Esophagus squamous epithelium (tissue), 4 donors: Measurements from ENCODE around the gene RPTOR.

ENCODE experiments used
- POLR2A ChIP-seq, 4 donors: fragments of 450-650 bp; IDR thresholded peaks; one replicate each; pipeline ENCODE4 v1.6.1; 2017; ENCODE audit warnings: antibody characterized with exemption in 4 of 4, mild to moderate bottlenecking in 4 of 4, moderate library complexity in 3 of 4
- TF ChIP-seq, protein P1 (sequence below), 6 experiments: fragments of 450-650 bp in 4 of 6; fragments of 200-600 bp in 2 of 6; sonication (generic) in 2 of 6; IDR thresholded peaks; one replicate each; pipeline ENCODE4 v1.5.1; 2016 to 2019; ENCODE audit warnings: antibody characterized with exemption in 6 of 6, mild to moderate bottlenecking in 4 of 6, moderate library complexity in 4 of 6

DNA sequence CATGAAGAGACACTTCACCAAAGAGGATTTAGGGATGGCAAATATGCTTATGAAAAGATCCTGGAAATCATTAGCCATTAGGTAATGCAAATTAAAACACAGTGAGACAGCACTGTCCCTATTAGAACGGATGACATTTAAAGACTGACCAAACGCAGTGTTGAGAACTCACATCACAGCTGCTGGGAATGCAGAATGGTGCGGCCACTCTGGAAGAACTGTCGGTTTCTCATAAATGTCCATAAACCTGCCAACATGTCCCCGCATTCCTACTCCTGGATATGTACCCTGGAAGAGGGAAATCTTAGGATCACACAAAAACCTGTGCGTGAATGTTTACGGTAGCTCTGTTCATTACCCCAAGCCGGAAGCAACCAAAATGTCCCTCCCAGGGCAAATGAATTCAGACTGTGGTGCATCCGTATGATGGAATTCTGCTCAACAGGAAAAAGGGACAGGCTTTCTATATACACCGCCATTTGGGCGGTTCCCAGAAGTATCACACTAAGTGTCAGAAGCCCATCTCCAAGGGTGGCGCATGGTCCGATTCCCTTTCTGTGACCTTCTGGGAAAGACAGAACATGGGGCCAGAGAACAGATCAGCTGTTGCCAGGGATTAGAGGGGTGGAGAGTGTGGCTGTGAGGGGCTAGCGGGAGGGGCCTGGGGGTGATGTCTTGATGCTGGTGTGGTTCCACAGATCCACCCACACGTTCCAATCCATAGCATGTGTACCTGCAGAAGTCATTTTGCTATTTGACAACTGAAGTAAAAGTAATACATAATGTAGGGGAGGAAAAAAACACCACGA lies 249.8 kb downstream of the RPTOR start:
- TF ChIP-seq, protein P1, sequence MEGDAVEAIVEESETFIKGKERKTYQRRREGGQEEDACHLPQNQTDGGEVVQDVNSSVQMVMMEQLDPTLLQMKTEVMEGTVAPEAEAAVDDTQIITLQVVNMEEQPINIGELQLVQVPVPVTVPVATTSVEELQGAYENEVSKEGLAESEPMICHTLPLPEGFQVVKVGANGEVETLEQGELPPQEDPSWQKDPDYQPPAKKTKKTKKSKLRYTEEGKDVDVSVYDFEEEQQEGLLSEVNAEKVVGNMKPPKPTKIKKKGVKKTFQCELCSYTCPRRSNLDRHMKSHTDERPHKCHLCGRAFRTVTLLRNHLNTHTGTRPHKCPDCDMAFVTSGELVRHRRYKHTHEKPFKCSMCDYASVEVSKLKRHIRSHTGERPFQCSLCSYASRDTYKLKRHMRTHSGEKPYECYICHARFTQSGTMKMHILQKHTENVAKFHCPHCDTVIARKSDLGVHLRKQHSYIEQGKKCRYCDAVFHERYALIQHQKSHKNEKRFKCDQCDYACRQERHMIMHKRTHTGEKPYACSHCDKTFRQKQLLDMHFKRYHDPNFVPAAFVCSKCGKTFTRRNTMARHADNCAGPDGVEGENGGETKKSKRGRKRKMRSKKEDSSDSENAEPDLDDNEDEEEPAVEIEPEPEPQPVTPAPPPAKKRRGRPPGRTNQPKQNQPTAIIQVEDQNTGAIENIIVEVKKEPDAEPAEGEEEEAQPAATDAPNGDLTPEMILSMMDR (IDR thresholded peaks at IDR 0.05): no peak
- TF ChIP-seq POLR2A (IDR thresholded peaks at IDR 0.05): no peak
